ENCODE measurements around the gene MFSD1. TPM values are rescaled to one million over a fixed set of nuclear protein-coding genes. Genes with fewer than 3 reads are reported as not detected.

Gene MFSD1
- total RNA-seq, 4 donors from 2014 or later, result 61.2 to 282 (median 143) TPM

DNA sequence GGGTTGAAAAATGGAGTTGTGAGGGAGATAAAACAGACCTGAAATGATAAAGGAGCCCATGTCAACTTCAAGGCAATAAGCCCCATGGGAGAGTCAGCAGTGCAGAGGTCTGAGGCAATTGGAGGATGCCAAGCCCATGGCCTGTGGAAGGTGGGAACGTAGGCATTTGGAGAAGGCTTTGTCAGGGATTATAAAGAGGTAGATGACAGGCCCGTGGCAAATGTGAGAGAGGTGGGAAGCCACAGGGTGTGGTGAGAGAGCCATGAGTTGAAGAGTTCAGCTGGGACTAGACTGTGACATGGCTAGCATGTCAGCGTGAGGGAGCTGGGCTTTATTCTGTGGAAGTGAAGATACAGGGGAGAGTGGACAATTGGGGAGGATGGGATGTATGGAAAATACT is 35.4 kb downstream of the MFSD1 start:
- TF ChIP-seq CTCF (IDR thresholded peaks at IDR 0.05; ENCODE audit: low read depth), result no peak

DNA sequence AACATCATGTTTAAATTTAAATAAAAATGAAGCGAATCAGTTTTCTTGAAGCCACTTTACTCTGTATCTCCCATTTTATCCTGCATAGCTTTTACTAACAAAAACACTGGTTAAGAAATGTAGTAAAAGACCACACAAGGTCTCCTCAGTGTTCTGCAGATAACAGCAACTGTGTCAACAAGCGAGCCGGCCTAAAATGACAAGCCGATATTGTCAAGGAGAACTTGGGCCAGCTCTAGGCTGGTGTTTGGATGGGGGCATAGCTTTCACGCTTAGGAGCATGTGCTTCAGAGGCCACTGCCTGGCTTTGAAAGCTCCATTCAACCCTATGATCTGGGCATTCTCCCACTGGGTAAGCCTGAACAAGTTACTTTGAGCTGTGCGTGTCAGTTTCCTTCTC is 38.1 kb downstream of the MFSD1 start:
- no peak for TF ChIP-seq CTCF (IDR thresholded peaks at IDR 0.05; ENCODE audit: low read depth)

- TF ChIP-seq CTCF (IDR thresholded peaks at IDR 0.05; ENCODE audit: low read depth), result no peak
Measured at GRCh38 chr3:158841387-158841786, 39.5 kb downstream of the MFSD1 start.

GRCh38 chr3:158842976-158843375 is 41.1 kb downstream of the MFSD1 start:
- TF ChIP-seq CTCF (IDR thresholded peaks at IDR 0.05; ENCODE audit: low read depth), result no peak

DNA sequence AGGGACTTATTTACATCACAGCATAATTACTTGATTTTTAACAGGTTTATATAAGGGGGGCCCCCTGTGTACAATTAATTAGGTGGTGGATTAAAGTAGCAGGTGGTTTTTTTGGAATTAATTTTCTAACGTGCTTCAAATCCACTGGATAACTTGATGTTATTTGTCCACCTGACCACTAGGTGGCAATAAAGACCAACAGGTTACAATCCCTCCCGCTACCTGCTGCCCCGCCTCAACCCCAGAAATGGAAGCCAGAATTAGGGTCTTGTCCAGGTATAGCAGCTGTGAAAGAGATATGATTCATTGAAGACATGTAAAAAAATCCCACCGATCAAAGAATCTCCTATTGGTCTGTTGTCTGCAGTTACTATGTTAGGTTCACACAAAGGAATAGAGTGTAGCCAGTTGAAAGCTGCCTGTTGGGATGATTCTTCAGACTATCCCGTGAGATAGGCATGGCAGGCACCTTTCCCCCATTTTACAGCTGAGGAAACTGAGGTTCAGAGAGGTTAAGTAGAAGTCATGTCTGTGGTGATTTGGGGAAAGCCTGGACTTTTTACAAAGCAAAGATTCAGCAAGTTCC is 44.0 kb downstream of the MFSD1 start:
- TF ChIP-seq CTCF (IDR thresholded peaks at IDR 0.05; ENCODE audit: low read depth), result no peak

- no peak for TF ChIP-seq CTCF (IDR thresholded peaks at IDR 0.05; ENCODE audit: low read depth)
Measured at GRCh38 chr3:158846803-158847451, 45.1 kb downstream of the MFSD1 start.

GRCh38 chr3:158847452-158847821 is 45.6 kb downstream of the MFSD1 start:
- TF ChIP-seq CTCF (IDR thresholded peaks at IDR 0.05; ENCODE audit: low read depth), result no peak
